ENCODE measurements around the gene DAAM2.

GRCh38 chr6:39891353-39891752 is 99.2 kb downstream of the DAAM2 start:
- TF ChIP-seq, protein P1, sequence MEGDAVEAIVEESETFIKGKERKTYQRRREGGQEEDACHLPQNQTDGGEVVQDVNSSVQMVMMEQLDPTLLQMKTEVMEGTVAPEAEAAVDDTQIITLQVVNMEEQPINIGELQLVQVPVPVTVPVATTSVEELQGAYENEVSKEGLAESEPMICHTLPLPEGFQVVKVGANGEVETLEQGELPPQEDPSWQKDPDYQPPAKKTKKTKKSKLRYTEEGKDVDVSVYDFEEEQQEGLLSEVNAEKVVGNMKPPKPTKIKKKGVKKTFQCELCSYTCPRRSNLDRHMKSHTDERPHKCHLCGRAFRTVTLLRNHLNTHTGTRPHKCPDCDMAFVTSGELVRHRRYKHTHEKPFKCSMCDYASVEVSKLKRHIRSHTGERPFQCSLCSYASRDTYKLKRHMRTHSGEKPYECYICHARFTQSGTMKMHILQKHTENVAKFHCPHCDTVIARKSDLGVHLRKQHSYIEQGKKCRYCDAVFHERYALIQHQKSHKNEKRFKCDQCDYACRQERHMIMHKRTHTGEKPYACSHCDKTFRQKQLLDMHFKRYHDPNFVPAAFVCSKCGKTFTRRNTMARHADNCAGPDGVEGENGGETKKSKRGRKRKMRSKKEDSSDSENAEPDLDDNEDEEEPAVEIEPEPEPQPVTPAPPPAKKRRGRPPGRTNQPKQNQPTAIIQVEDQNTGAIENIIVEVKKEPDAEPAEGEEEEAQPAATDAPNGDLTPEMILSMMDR (conservative IDR thresholded peaks at IDR 0.05; ENCODE audit: low read length), result no peak
- TF ChIP-seq EZH2phosphoT487 (IDR thresholded peaks at IDR 0.05; ENCODE audit: borderline replicate concordance), result no peak

Measured in Loucy (cell line).